Thoracic aorta (tissue), 2 donors: ENCODE results near the gene IRF2BPL. TPM values are rescaled to one million over a fixed set of nuclear protein-coding genes. Genes with fewer than 3 reads are reported as not detected.

Source experiments
- ATAC-seq: fragments of 150-250 bp; one replicate; pipeline ENCODE4 v1.8.0; 2017; ENCODE audit warnings: low read depth; ENCODE audit not compliant: insufficient number of reproducible peaks, low FRiP score
- DNase-seq: peaks from one replicate; pipeline ENCODE4 v3.0.0-alpha.2; 2020; ENCODE audit warnings: low spot score
- H3K27ac ChIP-seq, 2 donors: fragments of 200-600 bp; sonication (generic); 1 replicate in 1 of 2; 2 replicates in 1 of 2; pipeline ENCODE4 v1.5.1; 2016; ENCODE audit warnings: mild to moderate bottlenecking in 2 of 2, moderate library complexity in 2 of 2
- H3K27me3 ChIP-seq: fragments of 200-600 bp; sonication (generic); replicated peaks from 2 replicates; pipeline ENCODE4 v1.6.0; 2016; ENCODE audit warnings: mild to moderate bottlenecking; ENCODE audit not compliant: insufficient read depth
- H3K36me3 ChIP-seq: fragments of 200-600 bp; sonication (generic); one replicate; pipeline ENCODE4 v1.5.1; 2016
- H3K4me1 ChIP-seq, 2 donors: fragments of 200-600 bp; sonication (generic); 1 replicate in 1 of 2; 2 replicates in 1 of 2; pipeline versions ENCODE4 v1.5.1 to v1.6.0; 2016; ENCODE audit warnings: low read depth in 2 of 2, mild to moderate bottlenecking in 1 of 2; ENCODE audit not compliant: control insufficient read depth in 1 of 2
- H3K4me3 ChIP-seq: fragments of 200-600 bp; sonication (generic); 2 replicates; pipeline ENCODE4 v1.5.1; 2016; ENCODE audit warnings: mild to moderate bottlenecking
- H3K9me3 ChIP-seq: fragments of 200-600 bp; sonication (generic); 2 replicates; pipeline ENCODE4 v1.5.1; 2016
- CTCF ChIP-seq: fragments of 200-600 bp; sonication (generic); IDR thresholded peaks from one replicate; pipeline ENCODE4 v1.5.1; 2019; ENCODE audit warnings: antibody characterized with exemption
- total RNA-seq, 2 donors: library from RNA; depleted of rRNA; stranded (reverse); fragments of >200 nt; gene quantifications; one replicate each; pipeline versions ENCODE4 v1.1.0 to v1.2.3, GENCODE V29; 2016

Gene IRF2BPL
- total RNA-seq, 2 donors from 2014 or later: 49.6 to 69.7 TPM

GRCh38 chr14:77000340-77001270 lies 27.9 kb downstream of the IRF2BPL start:
- Histone ChIP-seq H3K27ac (no peak overlapping the region), H3K36me3 (no peaks in the 10 kb centered on the region), H3K4me3 (peak overlapping the region; percentile 54), H3K4me1 (peaks cover 3 to 32% of the 10 kb centered on the region in 2 donors), H3K27me3 (no peaks in the 10 kb centered on the region), H3K9me3 (no peaks in the 10 kb centered on the region)
- TF ChIP-seq CTCF: no peak
- ATAC-seq (no peak), DNase-seq (no peak)

GRCh38 chr14:76998910-76999309 lies 29.6 kb downstream of the IRF2BPL start:
- H3K27ac ChIP-seq: no peak overlapping the region
- DNase-seq: no peak
- no peak for ATAC-seq
- no peaks in the 10 kb centered on the region for H3K9me3 ChIP-seq
- peaks cover 3 to 15% of the 10 kb centered on the region in 2 donors for H3K4me1 ChIP-seq
- no peak overlapping the region for H3K4me3 ChIP-seq
- no peak for TF ChIP-seq CTCF
- no peaks in the 10 kb centered on the region for H3K27me3 ChIP-seq
- no peaks in the 10 kb centered on the region for H3K36me3 ChIP-seq

DNA sequence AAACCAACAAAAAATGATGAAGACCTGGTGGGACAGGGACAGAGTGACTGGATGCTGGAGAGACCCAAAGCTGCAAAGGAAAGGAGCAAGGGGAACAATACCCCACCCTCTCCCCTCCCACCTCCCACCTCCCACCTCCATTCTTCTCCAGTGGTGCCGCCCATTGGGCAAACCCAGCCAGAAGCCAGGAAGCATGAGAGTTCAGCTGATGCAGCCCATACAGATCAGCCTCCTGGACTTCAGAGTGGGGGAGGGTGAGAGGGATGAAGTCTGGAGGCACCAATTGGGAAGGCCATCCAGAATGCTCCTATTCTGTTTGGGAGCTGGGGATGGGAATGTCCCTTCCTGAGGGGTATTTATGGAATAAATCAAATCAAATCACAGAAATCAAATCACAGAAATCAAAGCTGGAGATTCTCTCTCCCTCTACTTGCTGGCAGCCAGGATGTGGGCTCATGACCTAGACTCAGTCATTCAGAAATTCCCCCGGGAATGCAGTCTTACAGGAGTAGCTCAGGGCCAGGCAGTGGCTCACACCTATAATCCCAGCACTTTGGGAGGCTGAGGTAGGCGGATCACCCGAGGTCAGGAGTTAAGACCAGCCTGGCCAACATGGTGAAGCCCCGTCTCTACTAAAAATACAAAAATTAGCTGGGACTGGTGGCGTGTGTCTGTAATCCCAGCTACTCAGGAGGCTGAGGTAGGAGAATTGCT lies 31.1 kb downstream of the IRF2BPL start:
- no peaks in the 10 kb centered on the region for H3K27me3 ChIP-seq
- no peak for TF ChIP-seq CTCF
- ATAC-seq (no peak), DNase-seq (no peak)
- H3K4me1 ChIP-seq: peaks cover 3 to 14% of the 10 kb centered on the region in 2 donors
- no peak overlapping the region for H3K27ac ChIP-seq
- H3K9me3 ChIP-seq: no peaks in the 10 kb centered on the region
- H3K36me3 ChIP-seq: no peaks in the 10 kb centered on the region
- no peak overlapping the region for H3K4me3 ChIP-seq

DNA sequence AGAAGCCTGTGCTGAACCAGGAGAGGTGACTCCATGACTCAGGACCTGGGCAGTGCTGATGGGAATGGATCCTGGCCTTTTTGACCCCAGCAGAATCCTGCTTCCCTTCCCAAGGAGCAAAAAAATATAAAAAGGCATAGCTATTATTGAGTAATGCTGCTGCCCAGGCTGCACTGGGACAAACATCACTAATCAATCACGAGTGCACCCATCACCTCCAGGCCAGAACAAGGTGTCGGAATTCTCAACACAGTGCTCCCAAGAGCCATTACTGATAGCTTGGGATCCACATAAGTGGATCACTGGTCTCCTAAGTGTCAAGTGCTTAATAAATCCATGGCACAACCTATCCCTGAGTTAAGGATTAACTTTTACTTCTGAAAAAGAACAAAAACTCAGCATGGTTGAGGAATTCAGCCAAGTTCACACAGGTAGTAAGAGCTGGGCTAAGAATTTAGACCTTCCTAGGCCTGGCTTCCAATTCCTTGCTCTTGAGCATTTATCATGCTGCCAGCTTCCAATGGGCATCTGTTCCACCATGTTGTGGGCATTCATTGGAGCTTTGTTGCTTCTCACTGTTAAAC lies 31.9 kb downstream of the IRF2BPL start:
- H3K36me3 ChIP-seq: no peaks in the 10 kb centered on the region
- no peak for DNase-seq
- ATAC-seq: no peak
- H3K4me1 ChIP-seq: peaks cover 3 to 14% of the 10 kb centered on the region in 2 donors
- no peak for TF ChIP-seq CTCF
- no peak overlapping the region for H3K4me3 ChIP-seq
- no peaks in the 10 kb centered on the region for H3K9me3 ChIP-seq
- H3K27ac ChIP-seq: no peak overlapping the region
- H3K27me3 ChIP-seq: no peaks in the 10 kb centered on the region
